Mesenchymal stem cell (in vitro differentiated cells and primary cell): Measurements from ENCODE around the gene DNAJB6.

Experiments
- DNase-seq: peaks from one replicate; pipeline ENCODE4 v3.0.0-alpha.2; 2013
- H2AFZ ChIP-seq: one replicate; pipeline ENCODE4 v1.6.1; 2013; ENCODE audit warnings: low read depth, mild to moderate bottlenecking, control low read depth, inconsistent platforms, low read length, moderate library complexity
- H2AK5ac ChIP-seq: 2 replicates; pipeline ENCODE4 v1.6.1; 2013; ENCODE audit warnings: low read length, moderate library complexity, mild to moderate bottlenecking, inconsistent platforms; ENCODE audit not compliant: severe bottlenecking
- H2BK120ac ChIP-seq: one replicate; pipeline ENCODE4 v1.6.1; 2013; ENCODE audit warnings: low read depth, mild to moderate bottlenecking, inconsistent platforms, low read length, moderate library complexity
- H2BK12ac ChIP-seq, 2 experiments: one replicate each; pipeline ENCODE4 v1.6.1; 2013; ENCODE audit warnings: inconsistent platforms in 2 of 2, low read length in 2 of 2, mild to moderate bottlenecking in 2 of 2, moderate library complexity in 2 of 2, control low read depth in 1 of 2
- H2BK15ac ChIP-seq: one replicate; pipeline ENCODE4 v1.6.1; 2013; ENCODE audit warnings: mild to moderate bottlenecking, low read depth, inconsistent platforms; ENCODE audit not compliant: poor library complexity, severe bottlenecking
- H2BK5ac ChIP-seq: 2 replicates; pipeline ENCODE4 v1.6.1; 2013; ENCODE audit warnings: low read depth, mild to moderate bottlenecking, low read length, control low read depth, inconsistent platforms; ENCODE audit not compliant: poor library complexity, severe bottlenecking
- H3K14ac ChIP-seq, 2 experiments: one replicate each; pipeline ENCODE4 v1.6.1; 2013; ENCODE audit warnings: inconsistent platforms in 2 of 2, low read length in 2 of 2, control low read depth in 1 of 2, mild to moderate bottlenecking in 1 of 2, moderate library complexity in 1 of 2
- H3K18ac ChIP-seq, 2 experiments: one replicate each; pipeline ENCODE4 v1.6.1; 2013; ENCODE audit warnings: inconsistent platforms in 2 of 2, low read length in 2 of 2, control low read depth in 1 of 2, low read depth in 1 of 2, mild to moderate bottlenecking in 1 of 2
- H3K23ac ChIP-seq, 2 experiments: one replicate each; pipeline ENCODE4 v1.6.1; 2013; ENCODE audit warnings: inconsistent platforms in 2 of 2, low read length in 2 of 2, mild to moderate bottlenecking in 2 of 2, moderate library complexity in 2 of 2, control low read depth in 1 of 2
- H3K27ac ChIP-seq: 2 replicates; pipeline ENCODE4 v1.5.1; 2013; ENCODE audit warnings: mild to moderate bottlenecking, moderate library complexity, low read length, control low read depth, inconsistent platforms; ENCODE audit not compliant: poor library complexity, severe bottlenecking
- H3K27me3 ChIP-seq, 2 experiments: 2 replicates each; pipeline versions ENCODE4 v1.6.1 to v1.7.0; 2013; ENCODE audit warnings: low read length in 2 of 2, mild to moderate bottlenecking in 2 of 2, moderate library complexity in 2 of 2, control low read depth in 1 of 2, inconsistent platforms in 1 of 2; ENCODE audit not compliant: control insufficient read depth in 1 of 2, insufficient read depth in 1 of 2
- H3K36me3 ChIP-seq, 2 experiments: 2 replicates each; pipeline versions ENCODE4 v1.6.1 to v1.7.0; 2013; ENCODE audit warnings: low read length in 2 of 2, control low read depth in 1 of 2, inconsistent platforms in 1 of 2, low read depth in 1 of 2, mild to moderate bottlenecking in 1 of 2; ENCODE audit not compliant: insufficient read depth in 2 of 2, control insufficient read depth in 1 of 2
- H3K4ac ChIP-seq, 2 experiments: one replicate each; pipeline ENCODE4 v1.6.1; 2013; ENCODE audit warnings: inconsistent platforms in 2 of 2, low read length in 2 of 2, mild to moderate bottlenecking in 2 of 2, moderate library complexity in 2 of 2, control low read depth in 1 of 2, low read depth in 1 of 2
- H3K4me1 ChIP-seq: 2 replicates; pipeline ENCODE4 v1.6.1; 2013; ENCODE audit warnings: low read depth, low read length, control low read depth; ENCODE audit not compliant: control insufficient read depth, insufficient read depth
- H3K4me2 ChIP-seq: 2 replicates; pipeline ENCODE4 v1.6.1; 2013; ENCODE audit warnings: low read length, mild to moderate bottlenecking, inconsistent platforms; ENCODE audit not compliant: poor library complexity, severe bottlenecking
- H3K4me3 ChIP-seq, 2 experiments: 2 replicates each; pipeline versions ENCODE4 v1.5.1 to v1.7.0; 2013; ENCODE audit warnings: low read length in 2 of 2, mild to moderate bottlenecking in 2 of 2, control low read depth in 1 of 2, low read depth in 1 of 2; ENCODE audit not compliant: insufficient read depth in 1 of 2
- H3K79me1 ChIP-seq: replicated peaks from 2 replicates; pipeline ENCODE4 v1.6.1; 2013; ENCODE audit warnings: mild to moderate bottlenecking, control low read depth, low read length, inconsistent platforms; ENCODE audit not compliant: poor library complexity, severe bottlenecking
- H3K9ac ChIP-seq: 2 replicates; pipeline ENCODE4 v1.7.0; 2013; ENCODE audit warnings: mild to moderate bottlenecking, low read length, moderate library complexity
- H3K9me3 ChIP-seq: 2 replicates; pipeline ENCODE4 v1.7.0; 2013; ENCODE audit warnings: mild to moderate bottlenecking, low read length; ENCODE audit not compliant: control insufficient read depth
- H4K8ac ChIP-seq: one replicate; pipeline ENCODE4 v1.6.1; 2013; ENCODE audit warnings: inconsistent platforms, mild to moderate bottlenecking, low read length, moderate library complexity
- H4K91ac ChIP-seq: one replicate; pipeline ENCODE4 v1.6.1; 2013; ENCODE audit warnings: mild to moderate bottlenecking, low read length, inconsistent platforms
- WGBS: methylation state at CpG from one replicate; pipeline ENCODE4 v1.1.7; 2013; ENCODE audit warnings: mixed read lengths; 5-methylcytosine and 5-hydroxymethylcytosine counted together

DNAJB6 gene

GRCh38 chr7:157404845-157405481, 68.2 kb downstream of the DNAJB6 start:
- 54% methylated on average over 15 of the region's 15 CpGs for WGBS
- Histone ChIP-seq H3K27ac (peak overlapping the region; percentile 43), H3K18ac (peak overlapping the region in 1 of 2 experiments; percentile 25), H2AK5ac (peak overlapping the region; percentile 2), H3K23ac (no peak overlapping the region), H3K79me1 (peaks cover 58% of the 10 kb centered on the region), H2BK12ac (peak overlapping the region in 1 of 2 experiments; percentile 60), H3K4ac (no peak overlapping the region), H2AFZ (no peak overlapping the region), H3K4me2 (no peak overlapping the region), H2BK5ac (no peak overlapping the region), H4K8ac (peak overlapping the region; percentile 10), H3K4me1 (peaks cover 46% of the 10 kb centered on the region), H3K9ac (peak overlapping the region; percentile 49), H2BK120ac (no peak overlapping the region), H4K91ac (no peak overlapping the region), H3K27me3 (no peaks in the 10 kb centered on the region), H3K9me3 (no peaks in the 10 kb centered on the region), H3K14ac (peak overlapping the region in 1 of 2 experiments; percentile 63), H2BK15ac (no peak overlapping the region), H3K4me3 (no peak overlapping the region), H3K36me3 (peaks cover 29 to 77% of the 10 kb centered on the region in 2 experiments)
- peak; percentile 92 for DNase-seq

GRCh38 chr7:157405501-157405900, 68.7 kb downstream of the DNAJB6 start:
- peaks cover 29 to 77% of the 10 kb centered on the region in 2 experiments for H3K36me3 ChIP-seq
- no peak overlapping the region for H2BK5ac ChIP-seq
- H3K79me1 ChIP-seq, result peaks cover 59% of the 10 kb centered on the region
- H3K27me3 ChIP-seq, result no peaks in the 10 kb centered on the region
- peaks cover 44% of the 10 kb centered on the region for H3K4me1 ChIP-seq
- H3K18ac ChIP-seq, result peak overlapping the region in 1 of 2 experiments; percentile 25
- peak overlapping the region; percentile 43 for H3K27ac ChIP-seq
- peak overlapping the region in 1 of 2 experiments; percentile 28 for H3K14ac ChIP-seq
- H4K91ac ChIP-seq, result no peak overlapping the region
- H3K4me3 ChIP-seq, result no peak overlapping the region
- H3K4ac ChIP-seq, result no peak overlapping the region
- no peak overlapping the region for H3K9ac ChIP-seq
- H2BK120ac ChIP-seq, result no peak overlapping the region
- H3K4me2 ChIP-seq, result no peak overlapping the region
- H2AFZ ChIP-seq, result no peak overlapping the region
- H2AK5ac ChIP-seq, result peak overlapping the region; percentile 2
- no peaks in the 10 kb centered on the region for H3K9me3 ChIP-seq
- WGBS, result 93% methylated on average over 11 of the region's 13 CpGs
- no peak for DNase-seq
- no peak overlapping the region for H2BK15ac ChIP-seq
- peak overlapping the region in 1 of 2 experiments; percentile 55 for H2BK12ac ChIP-seq
- peak overlapping the region; percentile 10 for H4K8ac ChIP-seq
- peak overlapping the region in 1 of 2 experiments; percentile 26 for H3K23ac ChIP-seq

DNA sequence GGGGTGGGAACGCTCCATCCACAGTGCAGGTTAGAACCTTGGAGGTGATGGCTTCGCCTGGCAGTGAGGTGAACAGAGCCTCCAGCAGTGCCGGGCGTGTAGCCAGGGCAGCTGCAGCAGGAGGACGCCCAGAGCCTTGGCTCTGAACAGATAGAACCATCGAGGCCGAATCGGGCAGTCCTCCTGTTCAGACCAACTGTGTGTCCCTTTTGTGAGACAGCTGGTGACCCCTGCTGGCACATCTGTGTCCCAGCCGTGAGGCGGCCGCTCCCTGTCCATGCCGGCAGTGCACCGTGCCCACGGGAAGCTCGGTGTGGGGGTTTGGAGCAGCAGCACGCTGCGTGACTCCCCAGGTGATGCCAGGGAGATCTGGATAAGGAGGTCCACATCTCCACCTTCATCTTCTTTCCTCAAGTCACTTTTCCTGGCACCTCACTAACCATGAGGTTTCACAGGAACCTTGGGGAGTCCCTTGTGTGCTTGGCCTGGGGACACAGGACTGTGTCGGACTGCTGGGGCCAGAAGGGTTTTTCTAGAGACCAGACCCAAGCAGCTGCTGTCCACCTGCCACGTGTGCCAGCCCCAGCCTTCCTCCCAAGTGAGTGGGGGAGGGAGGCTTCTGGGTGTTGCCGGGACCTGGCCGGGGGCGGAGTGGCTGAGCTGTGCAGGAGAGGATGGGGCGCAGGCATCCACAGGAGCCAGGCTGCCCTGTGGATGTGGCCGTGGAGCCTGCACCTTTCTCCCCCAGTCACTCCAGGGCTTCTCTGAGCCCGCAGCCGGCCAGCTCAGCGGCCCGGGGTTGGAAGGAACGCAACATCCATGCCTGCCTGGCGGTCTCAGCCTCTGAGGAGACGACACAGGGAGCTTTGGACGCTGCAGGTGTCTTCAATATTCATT, 69.4 kb downstream of the DNAJB6 start:
- Histone ChIP-seq H2AFZ (no peak overlapping the region), H3K23ac (no peak overlapping the region), H3K79me1 (peaks cover 61% of the 10 kb centered on the region), H2AK5ac (peak overlapping the region; percentile 24), H3K4me1 (peaks cover 46% of the 10 kb centered on the region), H2BK15ac (no peak overlapping the region), H3K4me2 (no peak overlapping the region), H4K8ac (no peak overlapping the region), H2BK120ac (no peak overlapping the region), H3K4ac (no peak overlapping the region), H4K91ac (peak overlapping the region; percentile 12), H3K18ac (peak overlapping the region in 1 of 2 experiments; percentile 25), H2BK5ac (no peak overlapping the region), H3K27me3 (no peaks in the 10 kb centered on the region), H3K9me3 (no peaks in the 10 kb centered on the region), H3K9ac (no peak overlapping the region), H3K14ac (no peak overlapping the region), H3K27ac (no peak overlapping the region), H3K4me3 (no peak overlapping the region), H2BK12ac (peak overlapping the region in 1 of 2 experiments; percentile 45), H3K36me3 (peaks cover 30 to 77% of the 10 kb centered on the region in 2 experiments)
- DNase-seq, result no peak
- WGBS, result 94% methylated on average over 32 of the region's 32 CpGs

GRCh38 chr7:157406971-157407370, 70.2 kb downstream of the DNAJB6 start:
- peaks cover 23 to 76% of the 10 kb centered on the region in 2 experiments for H3K36me3 ChIP-seq
- H3K9ac ChIP-seq, result no peak overlapping the region
- no peaks in the 10 kb centered on the region for H3K9me3 ChIP-seq
- H3K4me2 ChIP-seq, result no peak overlapping the region
- peaks cover 51% of the 10 kb centered on the region for H3K4me1 ChIP-seq
- no peak overlapping the region for H4K8ac ChIP-seq
- no peaks in the 10 kb centered on the region for H3K27me3 ChIP-seq
- H4K91ac ChIP-seq, result no peak overlapping the region
- no peak overlapping the region for H3K18ac ChIP-seq
- H2BK15ac ChIP-seq, result no peak overlapping the region
- no peak for DNase-seq
- 92% methylated on average over 19 of the region's 22 CpGs for WGBS
- H3K4me3 ChIP-seq, result no peak overlapping the region
- no peak overlapping the region for H3K4ac ChIP-seq
- H3K14ac ChIP-seq, result no peak overlapping the region
- H2AK5ac ChIP-seq, result no peak overlapping the region
- H2BK5ac ChIP-seq, result no peak overlapping the region
- peaks cover 58% of the 10 kb centered on the region for H3K79me1 ChIP-seq
- no peak overlapping the region for H3K23ac ChIP-seq
- H2BK120ac ChIP-seq, result no peak overlapping the region
- no peak overlapping the region for H3K27ac ChIP-seq
- no peak overlapping the region for H2BK12ac ChIP-seq
- H2AFZ ChIP-seq, result no peak overlapping the region
